Tibial nerve (tissue), 4 donors: ENCODE measurements around the gene PARP14.
"Not testable (repeated sequence)": the region's sequence is repeated elsewhere in the genome, so short reads cannot be mapped to it uniquely, and the experiment has no call there.

ENCODE experiments used
- CTCF ChIP-seq, 5 experiments: fragments of 200-600 bp in 3 of 5; fragments of 450-650 bp in 2 of 5; sonication (generic) in 3 of 5; IDR thresholded peaks; one replicate each; pipeline ENCODE4 v1.5.1; 2016 to 2019; ENCODE audit warnings: antibody characterized with exemption in 5 of 5, mild to moderate bottlenecking in 3 of 5, moderate library complexity in 2 of 5
- EP300 ChIP-seq, 2 donors: sonication (generic); formaldehyde crosslinking; IDR thresholded peaks; one replicate each; pipeline ENCODE4 v1.6.1; 2017; ENCODE audit warnings: antibody characterized with exemption in 2 of 2, mild to moderate bottlenecking in 1 of 2

DNA sequence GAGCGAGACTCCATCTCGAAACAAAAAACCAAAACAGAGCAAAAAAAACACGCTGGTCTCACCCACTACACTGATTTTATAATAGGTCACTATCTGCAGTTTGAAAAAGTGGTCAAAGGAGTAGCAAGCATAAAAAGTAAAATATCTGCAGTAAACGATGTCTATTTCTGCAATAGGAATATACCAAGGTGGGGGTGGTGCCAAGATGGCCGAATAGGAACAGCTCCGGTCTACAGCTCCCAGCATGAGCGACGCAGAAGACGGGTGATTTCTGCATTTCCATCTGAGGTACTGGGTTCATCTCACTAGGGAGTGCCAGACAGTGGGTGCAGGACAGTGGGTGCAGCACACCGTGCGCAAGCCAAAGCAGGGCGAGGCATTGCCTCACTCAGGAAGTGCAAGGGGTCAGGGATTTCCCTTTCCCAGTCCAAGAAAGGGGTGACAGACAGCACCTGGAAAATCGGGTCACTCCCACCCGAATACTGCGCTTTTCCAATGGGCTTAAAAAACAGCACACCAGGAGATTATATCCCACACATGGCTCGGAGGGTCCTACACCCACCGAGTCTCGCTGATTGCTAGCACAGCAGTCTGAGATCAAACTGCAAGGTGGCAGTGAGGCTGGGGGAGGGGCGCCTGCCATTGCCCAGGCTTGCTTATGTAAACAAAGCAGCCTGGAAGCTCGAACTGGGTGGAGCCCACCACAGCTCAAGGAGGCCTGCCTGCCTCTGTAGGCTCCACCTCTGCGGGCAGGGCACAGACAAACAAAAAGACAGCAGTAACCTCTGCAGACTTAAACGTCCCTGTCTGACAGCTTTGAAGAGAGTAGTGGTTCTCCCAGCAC lies 52.3 kb downstream of the PARP14 start:
- TF ChIP-seq CTCF, EP300 (IDR thresholded peaks at IDR 0.05): not testable (repeated sequence)
